AG10803 (cell line): Measurements from ENCODE around the gene AP1G2.
A peak's percentile ranks its signal among the peaks of the same experiment; 100 is the strongest.
"Not testable (repeated sequence)": the region's sequence is repeated elsewhere in the genome, so short reads cannot be mapped to it uniquely, and the experiment has no call there.

Experiments
- DNase-seq: peaks from one replicate; pipeline ENCODE4 v3.0.0; 2010; ENCODE audit warnings: low read depth
- H3K4me3 ChIP-seq: 2 replicates; pipeline ENCODE4 v1.5.1; 2011; ENCODE audit warnings: mild to moderate bottlenecking, low read length, control low read depth
- TF ChIP-seq, protein P1 (sequence below): conservative IDR thresholded peaks from 2 replicates; pipeline ENCODE4 v1.5.1; 2011; ENCODE audit warnings: mild to moderate bottlenecking, low read length, control low read depth, inconsistent platforms

Gene AP1G2

GRCh38 chr14:23590198-23590597 lies 22.6 kb upstream of the AP1G2 start:
- DNase-seq = no peak
- H3K4me3 ChIP-seq = no peak overlapping the region
- TF ChIP-seq, protein P1, sequence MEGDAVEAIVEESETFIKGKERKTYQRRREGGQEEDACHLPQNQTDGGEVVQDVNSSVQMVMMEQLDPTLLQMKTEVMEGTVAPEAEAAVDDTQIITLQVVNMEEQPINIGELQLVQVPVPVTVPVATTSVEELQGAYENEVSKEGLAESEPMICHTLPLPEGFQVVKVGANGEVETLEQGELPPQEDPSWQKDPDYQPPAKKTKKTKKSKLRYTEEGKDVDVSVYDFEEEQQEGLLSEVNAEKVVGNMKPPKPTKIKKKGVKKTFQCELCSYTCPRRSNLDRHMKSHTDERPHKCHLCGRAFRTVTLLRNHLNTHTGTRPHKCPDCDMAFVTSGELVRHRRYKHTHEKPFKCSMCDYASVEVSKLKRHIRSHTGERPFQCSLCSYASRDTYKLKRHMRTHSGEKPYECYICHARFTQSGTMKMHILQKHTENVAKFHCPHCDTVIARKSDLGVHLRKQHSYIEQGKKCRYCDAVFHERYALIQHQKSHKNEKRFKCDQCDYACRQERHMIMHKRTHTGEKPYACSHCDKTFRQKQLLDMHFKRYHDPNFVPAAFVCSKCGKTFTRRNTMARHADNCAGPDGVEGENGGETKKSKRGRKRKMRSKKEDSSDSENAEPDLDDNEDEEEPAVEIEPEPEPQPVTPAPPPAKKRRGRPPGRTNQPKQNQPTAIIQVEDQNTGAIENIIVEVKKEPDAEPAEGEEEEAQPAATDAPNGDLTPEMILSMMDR = no peak

DNA sequence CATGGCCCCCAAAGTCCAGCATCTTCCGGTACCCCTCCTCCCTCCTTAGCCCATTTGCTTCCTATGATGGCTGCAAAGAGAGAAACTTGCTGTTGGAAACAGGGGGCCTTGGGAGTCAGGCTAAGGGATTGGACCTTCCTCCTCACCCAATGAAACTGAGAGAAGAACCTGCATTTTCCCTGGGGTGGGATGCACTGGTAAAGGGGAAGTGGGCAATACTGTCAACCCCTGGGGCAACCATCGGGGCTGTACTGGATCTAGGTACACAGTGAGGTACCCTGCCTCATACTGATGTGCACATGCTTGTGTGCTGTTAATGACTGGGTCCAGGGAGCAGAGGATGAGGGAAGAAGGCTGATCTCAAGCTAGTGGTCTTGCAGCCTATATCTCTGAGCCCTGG lies 22.0 kb upstream of the AP1G2 start:
- TF ChIP-seq, protein P1 = no peak
- H3K4me3 ChIP-seq = no peak overlapping the region
- DNase-seq = no peak

DNA sequence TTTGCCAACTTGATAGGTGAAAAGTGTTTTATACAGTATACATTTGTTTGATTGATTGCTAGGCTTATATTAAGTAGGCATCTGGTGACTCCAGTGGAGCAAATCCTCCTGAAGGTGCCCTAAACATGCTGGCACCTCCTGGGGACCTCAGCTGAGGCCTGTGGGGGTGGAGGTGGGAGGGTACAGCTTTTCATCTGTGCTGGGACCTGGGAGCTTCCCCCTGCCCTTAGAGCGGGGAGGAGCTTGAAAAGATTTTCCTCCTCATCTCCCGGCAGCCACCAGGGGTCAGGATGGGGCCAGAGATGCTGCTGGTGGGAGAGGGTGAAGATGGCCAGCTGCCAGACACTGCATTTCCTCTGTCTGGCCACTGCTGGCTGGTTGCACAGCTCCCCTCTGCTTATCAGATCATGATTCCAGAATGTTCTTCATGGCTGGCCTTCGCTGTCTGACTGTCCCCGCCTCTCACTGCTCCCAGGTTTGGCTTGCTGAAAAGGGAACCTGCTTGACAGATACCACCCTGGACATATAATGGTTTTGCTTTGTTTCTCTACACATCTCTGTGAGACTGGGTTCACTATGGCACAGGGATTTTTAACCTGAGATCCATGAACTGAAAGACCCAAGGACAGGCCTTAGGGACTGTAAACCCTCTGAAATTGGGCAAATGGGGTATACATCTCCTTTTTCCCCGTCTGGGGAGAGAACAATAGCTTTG lies 21.4 kb upstream of the AP1G2 start:
- no peak overlapping the region for H3K4me3 ChIP-seq
- peak; percentile 69 for DNase-seq
- TF ChIP-seq, protein P1 = peak; percentile 65

GRCh38 chr14:23584527-23585203 lies 17.1 kb upstream of the AP1G2 start:
- not testable (repeated sequence) for DNase-seq, H3K4me3 ChIP-seq

DNA sequence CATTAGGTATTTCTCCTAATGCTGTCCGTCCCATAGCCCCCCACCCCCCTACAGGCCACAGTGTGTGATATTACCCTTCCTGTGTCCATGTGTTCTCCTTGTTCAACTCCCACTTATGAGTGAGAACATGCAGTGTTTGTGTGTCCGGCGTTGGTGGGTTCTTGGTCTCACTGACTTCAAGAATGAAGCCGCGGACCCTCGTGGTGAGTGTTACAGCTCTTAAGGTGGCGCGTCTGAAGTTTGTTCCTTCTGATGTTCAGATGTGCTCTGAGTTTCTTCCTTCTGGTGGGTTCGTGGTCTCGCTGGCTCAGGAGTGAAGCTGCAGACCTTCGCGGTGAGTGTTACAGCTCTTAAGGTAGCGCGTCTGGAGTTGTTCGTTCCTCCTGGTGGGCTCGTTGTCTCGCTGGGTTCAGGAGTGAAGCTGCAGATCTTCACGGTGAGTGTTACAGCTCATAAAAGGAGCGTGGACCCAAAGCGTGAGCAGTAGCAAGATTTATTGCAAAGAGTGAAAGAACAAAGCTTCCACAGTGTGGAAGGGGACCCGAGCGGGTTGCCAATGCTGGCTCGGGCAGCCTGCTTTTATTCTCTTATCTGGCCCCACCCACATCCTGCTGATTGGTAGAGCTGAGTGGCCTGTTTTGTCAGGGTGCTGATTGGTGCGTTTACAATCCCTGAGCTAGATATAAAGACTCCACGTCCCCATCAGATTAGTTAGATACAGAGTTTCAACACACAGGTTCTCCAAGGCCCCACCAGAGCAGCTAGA lies 16.4 kb upstream of the AP1G2 start:
- not testable (repeated sequence) for H3K4me3 ChIP-seq, DNase-seq

GRCh38 chr14:23582906-23583760 lies 15.5 kb upstream of the AP1G2 start:
- H3K4me3 ChIP-seq = no peak overlapping the region
- TF ChIP-seq, protein P1 = no peak

DNA sequence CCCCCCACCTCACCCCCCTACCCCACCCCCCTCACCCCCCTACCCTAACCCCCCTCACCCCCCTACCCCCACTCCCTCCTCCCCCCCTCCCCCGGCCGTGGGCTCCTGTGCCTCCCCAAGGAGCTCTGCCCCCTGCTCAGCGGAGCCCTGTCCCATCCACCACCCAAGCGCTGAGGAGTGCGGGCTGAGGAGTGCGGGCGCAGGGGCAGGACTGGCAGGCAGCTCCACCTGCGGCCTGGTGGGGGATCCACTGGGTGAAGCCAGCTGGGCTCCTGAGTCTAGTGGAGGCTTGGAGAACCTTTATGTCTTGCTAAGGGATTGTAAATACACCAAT lies 13.3 kb upstream of the AP1G2 start:
- TF ChIP-seq, protein P1 = no peak
- no peak for DNase-seq
- H3K4me3 ChIP-seq = no peak overlapping the region

More at GRCh38 chr14:23582906-23583760, 15.5 kb upstream of the AP1G2 start:
- DNase-seq = no peak
